HFF-Myc (cell line): ENCODE measurements around the gene GBP6.

ENCODE experiments used
- DNase-seq: peaks from one replicate; pipeline ENCODE4 v3.0.0-alpha.2; 2011; ENCODE audit warnings: low read depth; ENCODE audit errors: extremely low read depth
- H3K4me3 ChIP-seq: replicated peaks from 2 replicates; pipeline ENCODE4 v1.5.1; 2011; ENCODE audit warnings: low read depth, mild to moderate bottlenecking, control low read depth, low read length
- CTCF ChIP-seq: IDR thresholded peaks from 2 replicates; pipeline ENCODE4 v1.5.1; 2012; ENCODE audit warnings: mild to moderate bottlenecking, low read depth, low read length, control low read depth; ENCODE audit errors: missing control alignments

GBP6 gene

DNA sequence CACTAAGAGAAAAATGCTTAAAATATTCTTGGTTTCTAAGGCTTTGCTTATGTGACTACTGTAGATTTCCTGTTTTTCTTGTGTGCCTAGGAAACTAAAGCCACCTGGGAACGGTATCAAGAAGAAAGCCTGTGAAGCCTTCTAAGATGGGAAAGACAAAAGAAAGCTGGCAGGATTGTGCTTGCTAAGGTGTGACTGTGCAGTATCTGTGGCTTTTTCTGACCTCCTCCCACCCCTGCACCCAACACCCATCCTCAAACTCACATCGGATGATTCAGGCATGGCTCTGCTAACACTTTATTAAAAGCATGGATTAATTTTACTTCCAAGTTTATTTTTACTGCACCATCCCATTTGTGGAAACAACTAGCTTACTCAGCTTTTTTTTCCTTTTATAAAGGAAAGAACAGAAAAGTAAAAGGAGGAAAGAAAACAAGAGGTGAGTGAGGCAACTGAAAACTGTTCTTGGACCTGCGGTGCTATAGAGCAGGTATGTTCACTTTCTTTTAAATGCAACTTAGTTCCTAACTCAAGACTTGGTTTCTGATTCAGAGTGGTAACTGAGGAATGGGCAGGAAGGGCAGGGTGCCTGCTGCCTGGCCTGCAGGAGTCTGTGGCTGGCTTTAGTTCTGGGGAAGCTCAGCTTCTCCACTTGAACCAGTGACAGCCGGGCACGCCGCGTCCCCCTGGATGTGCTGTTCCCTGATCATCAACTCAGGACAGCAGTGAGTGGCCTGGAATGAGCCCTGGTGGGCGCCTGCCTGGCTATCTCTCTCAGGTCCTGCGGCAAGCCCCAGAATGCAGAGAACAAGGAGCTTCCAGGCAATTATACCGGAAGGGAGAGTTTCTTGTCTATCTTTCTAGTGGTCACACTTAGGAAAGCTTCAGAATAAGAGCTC is at the start of gene GBP6:
GBP6 (plus strand) TSS at position 422 of the 899 bp plus-strand sequence. CDS start 4,493 bp downstream, outside the sequence.
- H3K4me3 ChIP-seq = no peak within 1 kb of the TSS
- DNase-seq = no peak
- no peak for TF ChIP-seq CTCF

DNA sequence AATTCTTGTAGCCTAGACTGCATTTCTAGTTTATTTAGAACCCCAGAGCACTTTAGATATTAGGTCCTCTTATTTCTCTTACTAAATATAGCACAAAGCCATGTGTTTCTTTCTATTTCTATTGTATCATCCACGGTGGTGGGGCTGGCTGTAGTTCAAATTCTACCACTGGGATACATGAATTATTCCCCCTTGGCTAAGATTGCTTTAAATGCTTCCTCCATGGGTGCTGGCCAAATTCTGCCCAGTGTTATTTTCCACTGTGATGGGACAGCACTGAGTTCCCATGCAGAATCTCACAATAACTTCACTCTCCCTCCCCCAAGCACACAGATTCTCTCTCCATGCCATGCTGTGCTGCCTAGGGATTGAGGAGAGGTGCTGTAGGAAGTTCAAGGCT is 41.5 kb upstream of the GBP6 start:
- TF ChIP-seq CTCF = no peak
- no peak overlapping the region for H3K4me3 ChIP-seq
- no peak for DNase-seq

GRCh38 chr1:89331890-89332289 is 32.0 kb upstream of the GBP6 start:
- H3K4me3 ChIP-seq = no peak overlapping the region
- TF ChIP-seq CTCF = no peak
- DNase-seq = no peak

GRCh38 chr1:89332461-89332860 is 31.4 kb upstream of the GBP6 start:
- TF ChIP-seq CTCF = no peak
- DNase-seq = no peak
- H3K4me3 ChIP-seq = no peak overlapping the region

DNA sequence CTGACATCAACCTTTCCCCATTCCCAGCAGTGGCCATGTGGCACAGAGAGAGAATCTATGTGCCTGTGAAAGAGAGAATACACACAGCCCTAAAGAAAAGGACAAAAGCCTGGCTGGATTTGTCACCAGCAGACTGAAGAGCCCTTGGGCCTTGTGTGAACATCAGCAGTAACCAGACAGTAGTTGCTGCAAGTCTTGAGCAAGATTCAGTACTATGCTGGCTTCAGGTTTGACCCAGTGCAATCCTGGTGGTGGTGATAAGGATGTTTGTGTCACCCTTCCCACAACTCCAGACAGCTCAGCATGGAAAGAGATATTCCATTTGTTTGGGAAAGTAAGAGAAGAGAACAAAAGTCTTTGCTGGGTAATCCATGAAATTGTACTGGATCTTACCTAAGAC is 28.4 kb upstream of the GBP6 start:
- no peak for DNase-seq
- TF ChIP-seq CTCF = no peak
- H3K4me3 ChIP-seq = no peak overlapping the region

DNA sequence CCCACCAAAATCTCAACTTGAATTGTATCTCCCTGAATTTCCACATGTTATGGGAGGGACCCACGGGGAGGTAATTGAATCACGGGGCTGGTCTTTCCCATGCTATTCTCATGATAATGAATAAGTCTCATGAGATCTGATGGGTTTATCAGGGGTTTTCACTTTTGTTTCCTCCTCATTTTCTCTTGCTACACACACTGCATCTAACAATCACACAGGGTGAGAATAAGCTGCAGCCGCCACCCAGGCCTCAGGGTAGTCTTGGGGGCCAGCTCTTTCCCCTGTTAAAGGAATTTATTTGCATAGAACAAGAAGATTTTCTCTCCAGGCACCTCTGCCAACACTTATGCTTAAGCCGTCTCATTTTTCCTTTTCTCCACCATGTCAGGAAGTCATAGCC is 26.0 kb upstream of the GBP6 start:
- no peak for DNase-seq
- TF ChIP-seq CTCF = no peak
- H3K4me3 ChIP-seq = no peak overlapping the region
